SJCRH30 (cell line): ENCODE results near the gene TMPRSS11D. TPM values are rescaled to one million over a fixed set of nuclear protein-coding genes. Genes with fewer than 3 reads are reported as not detected.

Experiments
- DNase-seq, 2 experiments: peaks; one replicate each; pipeline ENCODE4 v3.0.0-alpha.2; 2015 to 2020
- H3K27ac ChIP-seq: fragments of 250-450 bp; sonication (Bioruptor Pico); 2 replicates; pipeline ENCODE4 v1.5.1; 2020; ENCODE audit warnings: mild to moderate bottlenecking, moderate library complexity
- H3K27me3 ChIP-seq: fragments of 250-450 bp; sonication (Bioruptor Pico); 2 replicates; pipeline ENCODE4 v1.5.1; 2020; ENCODE audit warnings: mild to moderate bottlenecking, moderate library complexity
- H3K36me3 ChIP-seq: fragments of 250-450 bp; sonication (Bioruptor Pico); 2 replicates; pipeline ENCODE4 v1.5.1; 2020; ENCODE audit warnings: mild to moderate bottlenecking, moderate library complexity
- H3K4me1 ChIP-seq: fragments of 250-450 bp; sonication (Bioruptor Pico); 2 replicates; pipeline ENCODE4 v1.5.1; 2020; ENCODE audit warnings: mild to moderate bottlenecking, moderate library complexity
- H3K4me3 ChIP-seq: fragments of 250-450 bp; sonication (Bioruptor Pico); 2 replicates; pipeline ENCODE4 v1.5.1; 2020; ENCODE audit warnings: mild to moderate bottlenecking, moderate library complexity
- H3K9me3 ChIP-seq: fragments of 250-450 bp; sonication (Bioruptor Pico); replicated peaks from 2 replicates; pipeline ENCODE4 v1.5.1; 2020; ENCODE audit warnings: mild to moderate bottlenecking, moderate library complexity
- total RNA-seq: library from RNA; depleted of rRNA; stranded (reverse); fragments of >200 nt; shearing (Covaris generic); gene quantifications from 2 replicates; pipeline ENCODE4 v1.2.3, GENCODE V29; 2014

The TMPRSS11D gene
- total RNA-seq, 1 experiment from 2014 or later: not detected

- Histone ChIP-seq H3K36me3 (no peaks in the 10 kb centered on the region), H3K4me3 (no peak overlapping the region), H3K4me1 (no peaks in the 10 kb centered on the region), H3K9me3 (no peaks in the 10 kb centered on the region), H3K27ac (no peak overlapping the region), H3K27me3 (no peaks in the 10 kb centered on the region)
- no peak for DNase-seq
These were observed 10.7 kb downstream of the TMPRSS11D start for GRCh38 chr4:67873116-67873515.

GRCh38 chr4:67871867-67872266 is 11.9 kb downstream of the TMPRSS11D start:
- Histone ChIP-seq H3K27me3 (no peaks in the 10 kb centered on the region), H3K9me3 (no peaks in the 10 kb centered on the region), H3K4me3 (no peak overlapping the region), H3K36me3 (no peaks in the 10 kb centered on the region), H3K4me1 (no peaks in the 10 kb centered on the region), H3K27ac (no peak overlapping the region)
- DNase-seq: peak in 1 of 2 experiments; percentile 50

GRCh38 chr4:67869580-67870190 is 14.1 kb downstream of the TMPRSS11D start:
- H3K9me3 ChIP-seq: no peaks in the 10 kb centered on the region
- H3K4me1 ChIP-seq: no peaks in the 10 kb centered on the region
- no peaks in the 10 kb centered on the region for H3K27me3 ChIP-seq
- H3K27ac ChIP-seq: no peak overlapping the region
- H3K36me3 ChIP-seq: no peaks in the 10 kb centered on the region
- no peak overlapping the region for H3K4me3 ChIP-seq
- DNase-seq: no peak

GRCh38 chr4:67861513-67861912 is 22.3 kb downstream of the TMPRSS11D start:
- Histone ChIP-seq H3K27ac (peak overlapping the region; percentile 78), H3K9me3 (no peaks in the 10 kb centered on the region), H3K4me1 (peaks cover 11% of the 10 kb centered on the region), H3K27me3 (no peaks in the 10 kb centered on the region), H3K4me3 (peak overlapping the region; percentile 29), H3K36me3 (no peaks in the 10 kb centered on the region)
- peak; percentile 6 to 48 for DNase-seq

GRCh38 chr4:67853336-67853735 is 30.5 kb downstream of the TMPRSS11D start:
- no peaks in the 10 kb centered on the region for H3K4me1 ChIP-seq
- no peak overlapping the region for H3K4me3 ChIP-seq
- no peaks in the 10 kb centered on the region for H3K27me3 ChIP-seq
- DNase-seq: no peak
- H3K36me3 ChIP-seq: no peaks in the 10 kb centered on the region
- no peaks in the 10 kb centered on the region for H3K9me3 ChIP-seq
- no peak overlapping the region for H3K27ac ChIP-seq

GRCh38 chr4:67820903-67821302 is 62.9 kb downstream of the TMPRSS11D start:
- H3K27me3 ChIP-seq: no peaks in the 10 kb centered on the region
- DNase-seq: no peak
- H3K36me3 ChIP-seq: no peaks in the 10 kb centered on the region
- no peak overlapping the region for H3K4me3 ChIP-seq
- no peaks in the 10 kb centered on the region for H3K9me3 ChIP-seq
- no peak overlapping the region for H3K27ac ChIP-seq
- no peaks in the 10 kb centered on the region for H3K4me1 ChIP-seq

- H3K4me3 ChIP-seq: no peak overlapping the region
- H3K27me3 ChIP-seq: no peaks in the 10 kb centered on the region
- 0 out of 2 replicates have a peak, but pooled peaks cover 3% of the 10 kb centered on the region for H3K4me1 ChIP-seq
- H3K27ac ChIP-seq: no peak overlapping the region
- peak; percentile 55 to 61 for DNase-seq
- no peaks in the 10 kb centered on the region for H3K36me3 ChIP-seq
- no peaks in the 10 kb centered on the region for H3K9me3 ChIP-seq
These were observed 73.8 kb downstream of the TMPRSS11D start for GRCh38 chr4:67810011-67810410.

GRCh38 chr4:67809502-67809901 is 74.3 kb downstream of the TMPRSS11D start:
- no peak overlapping the region for H3K4me3 ChIP-seq
- H3K4me1 ChIP-seq: 0 out of 2 replicates have a peak, but pooled peaks cover 3% of the 10 kb centered on the region
- no peaks in the 10 kb centered on the region for H3K27me3 ChIP-seq
- no peak overlapping the region for H3K27ac ChIP-seq
- no peaks in the 10 kb centered on the region for H3K9me3 ChIP-seq
- DNase-seq: peak; percentile 24 to 30
- no peaks in the 10 kb centered on the region for H3K36me3 ChIP-seq

- H3K27me3 ChIP-seq: no peaks in the 10 kb centered on the region
- no peak overlapping the region for H3K4me3 ChIP-seq
- no peaks in the 10 kb centered on the region for H3K4me1 ChIP-seq
- no peaks in the 10 kb centered on the region for H3K36me3 ChIP-seq
- no peak overlapping the region for H3K27ac ChIP-seq
- DNase-seq: no peak
- H3K9me3 ChIP-seq: no peaks in the 10 kb centered on the region
These were observed 87.0 kb downstream of the TMPRSS11D start for GRCh38 chr4:67796810-67797209.

GRCh38 chr4:67790721-67791120 is 93.1 kb downstream of the TMPRSS11D start:
- no peaks in the 10 kb centered on the region for H3K36me3 ChIP-seq
- no peak overlapping the region for H3K4me3 ChIP-seq
- H3K9me3 ChIP-seq: no peaks in the 10 kb centered on the region
- H3K27ac ChIP-seq: no peak overlapping the region
- no peaks in the 10 kb centered on the region for H3K4me1 ChIP-seq
- H3K27me3 ChIP-seq: no peaks in the 10 kb centered on the region
- DNase-seq: no peak

GRCh38 chr4:67787311-67787710 is 96.5 kb downstream of the TMPRSS11D start:
- DNase-seq: no peak
- no peak overlapping the region for H3K4me3 ChIP-seq
- H3K27ac ChIP-seq: no peak overlapping the region
- H3K27me3 ChIP-seq: no peaks in the 10 kb centered on the region
- no peaks in the 10 kb centered on the region for H3K4me1 ChIP-seq
- no peaks in the 10 kb centered on the region for H3K36me3 ChIP-seq
- no peaks in the 10 kb centered on the region for H3K9me3 ChIP-seq

- H3K4me3 ChIP-seq: no peak overlapping the region
- no peak for DNase-seq
- H3K27me3 ChIP-seq: no peaks in the 10 kb centered on the region
- H3K4me1 ChIP-seq: no peaks in the 10 kb centered on the region
- no peak overlapping the region for H3K27ac ChIP-seq
- H3K9me3 ChIP-seq: no peaks in the 10 kb centered on the region
- H3K36me3 ChIP-seq: no peaks in the 10 kb centered on the region
These were observed 98.3 kb downstream of the TMPRSS11D start for GRCh38 chr4:67785528-67785927.

- H3K36me3 ChIP-seq: no peaks in the 10 kb centered on the region
- H3K4me3 ChIP-seq: no peak overlapping the region
- DNase-seq: peak; percentile 6 to 84
- H3K9me3 ChIP-seq: no peaks in the 10 kb centered on the region
- no peaks in the 10 kb centered on the region for H3K27me3 ChIP-seq
- peaks cover 32% of the 10 kb centered on the region for H3K4me1 ChIP-seq
- peak overlapping the region; percentile 2; the same call in 1 of the 2 replicates for H3K27ac ChIP-seq
These were observed 104.2 kb downstream of the TMPRSS11D start for GRCh38 chr4:67779631-67780030.

GRCh38 chr4:67776746-67777145 is 107.1 kb downstream of the TMPRSS11D start:
- Histone ChIP-seq H3K9me3 (no peaks in the 10 kb centered on the region), H3K4me1 (peaks cover 32% of the 10 kb centered on the region), H3K36me3 (no peaks in the 10 kb centered on the region), H3K27ac (no peak overlapping the region), H3K27me3 (no peaks in the 10 kb centered on the region), H3K4me3 (no peak overlapping the region)
- peak; percentile 71 to 87 for DNase-seq
